ENCODE measurements around the gene P2RY6. TPM values are rescaled to one million over a fixed set of nuclear protein-coding genes. Genes with fewer than 3 reads are reported as not detected.

Gene P2RY6
- total and polyA plus RNA-seq, 2 experiments from 2014 or later, result 2.6 to 8.9 TPM

- no peak overlapping the region for H2AFZ ChIP-seq
- 71% methylated on average over 4 of the region's 4 CpGs for WGBS (ENCODE audit: low lambda C conversion rate, missing lambda C conversion rate)
- H3K4me3 ChIP-seq, result no peak overlapping the region
- H3K27me3 ChIP-seq, result no peaks in the 10 kb centered on the region
- H3K4me2 ChIP-seq, result no peak overlapping the region
- no peak overlapping the region for H3K27ac ChIP-seq
- DNase-seq (ENCODE audit: low spot score), result no peak
- H3K4me1 ChIP-seq (ENCODE audit: insufficient read depth), result no peaks in the 10 kb centered on the region
- H3K79me2 ChIP-seq, result no peaks in the 10 kb centered on the region
- no peak for TF ChIP-seq EZH2phosphoT487 (IDR thresholded peaks at IDR 0.05; ENCODE audit: low read depth, severe bottlenecking, unreplicated experiment)
- H3K9me3 ChIP-seq (ENCODE audit: low read depth), result no peaks in the 10 kb centered on the region
- no peaks in the 10 kb centered on the region for H4K20me1 ChIP-seq (ENCODE audit: insufficient read depth, poor library complexity, severe bottlenecking)
- no peaks in the 10 kb centered on the region for H3K36me3 ChIP-seq (replicated peaks; ENCODE audit: insufficient read depth, low read depth)
- H3K9me2 ChIP-seq (replicated peaks; ENCODE audit: insufficient read depth), result no peaks in the 10 kb centered on the region
These were observed 43.6 kb upstream of the P2RY6 start for GRCh38 chr11:73228268-73229134.

- Histone ChIP-seq H3K9me3 (ENCODE audit: low read depth) (no peaks in the 10 kb centered on the region), H3K27me3 (no peaks in the 10 kb centered on the region), H3K9me2 (replicated peaks; ENCODE audit: insufficient read depth) (no peaks in the 10 kb centered on the region), H3K79me2 (no peaks in the 10 kb centered on the region), H3K27ac (no peak overlapping the region), H4K20me1 (ENCODE audit: insufficient read depth, poor library complexity, severe bottlenecking) (no peaks in the 10 kb centered on the region), H2AFZ (no peak overlapping the region), H3K4me2 (no peak overlapping the region), H3K4me1 (ENCODE audit: insufficient read depth) (no peaks in the 10 kb centered on the region), H3K36me3 (replicated peaks; ENCODE audit: insufficient read depth, low read depth) (no peaks in the 10 kb centered on the region), H3K4me3 (no peak overlapping the region)
- DNase-seq (ENCODE audit: low spot score), result no peak
- TF ChIP-seq EZH2 (IDR thresholded peaks at IDR 0.05; ENCODE audit: borderline replicate concordance) (no peak), EZH2phosphoT487 (IDR thresholded peaks at IDR 0.05; ENCODE audit: low read depth, severe bottlenecking, unreplicated experiment) (no peak), CTCF (IDR thresholded peaks at IDR 0.05; ENCODE audit: poor library complexity) (no peak)
- WGBS (ENCODE audit: low lambda C conversion rate, missing lambda C conversion rate), result 70% methylated on average over 11 of the region's 11 CpGs
These were observed 42.7 kb upstream of the P2RY6 start for GRCh38 chr11:73229321-73229895.

GRCh38 chr11:73229896-73230875 is 42.0 kb upstream of the P2RY6 start:
- no peak overlapping the region for H3K4me2 ChIP-seq
- no peaks in the 10 kb centered on the region for H3K9me2 ChIP-seq (replicated peaks; ENCODE audit: insufficient read depth)
- TF ChIP-seq EZH2phosphoT487 (IDR thresholded peaks at IDR 0.05; ENCODE audit: low read depth, severe bottlenecking, unreplicated experiment) (no peak), EZH2 (IDR thresholded peaks at IDR 0.05; ENCODE audit: borderline replicate concordance) (no peak), CTCF (IDR thresholded peaks at IDR 0.05; ENCODE audit: poor library complexity) (no peak)
- no peak overlapping the region for H3K4me3 ChIP-seq
- no peak overlapping the region for H3K27ac ChIP-seq
- H3K9me3 ChIP-seq (ENCODE audit: low read depth), result no peaks in the 10 kb centered on the region
- H3K4me1 ChIP-seq (ENCODE audit: insufficient read depth), result no peaks in the 10 kb centered on the region
- H2AFZ ChIP-seq, result no peak overlapping the region
- no peaks in the 10 kb centered on the region for H3K79me2 ChIP-seq
- no peaks in the 10 kb centered on the region for H4K20me1 ChIP-seq (ENCODE audit: insufficient read depth, poor library complexity, severe bottlenecking)
- 85% methylated on average over 16 of the region's 16 CpGs for WGBS (ENCODE audit: low lambda C conversion rate, missing lambda C conversion rate)
- H3K27me3 ChIP-seq, result no peaks in the 10 kb centered on the region
- no peak for DNase-seq (ENCODE audit: low spot score)
- H3K36me3 ChIP-seq (replicated peaks; ENCODE audit: insufficient read depth, low read depth), result no peaks in the 10 kb centered on the region
